GM19043 (cell line): ENCODE results near the gene NKTR.
A peak's percentile ranks its signal among the peaks of the same experiment; 100 is the strongest.
"Not testable (repeated sequence)": the region's sequence is repeated elsewhere in the genome, so short reads cannot be mapped to it uniquely, and the experiment has no call there.

Experiments used
- ATAC-seq: cut with Tn5 transposase; IDR thresholded peaks from one replicate; pipeline ENCODE4 v1.9.1; 2021; ENCODE audit warnings: low read depth; ENCODE audit not compliant: unreplicated experiment

NKTR gene

GRCh38 chr3:42593635-42594034 lies 6.9 kb upstream of the NKTR start:
- no peak for ATAC-seq

GRCh38 chr3:42595682-42596081 lies 4.8 kb upstream of the NKTR start:
- ATAC-seq, result no peak

GRCh38 chr3:42597098-42597497 lies 3.4 kb upstream of the NKTR start:
- ATAC-seq, result not testable (repeated sequence)

- ATAC-seq, result peak; percentile 14
These were observed 631 bp downstream of the NKTR start for GRCh38 chr3:42600958-42601675.

GRCh38 chr3:42601896-42602581 lies 1.6 kb downstream of the NKTR start:
- ATAC-seq, result no peak

GRCh38 chr3:42602961-42603360 lies 2.5 kb downstream of the NKTR start:
- ATAC-seq, result no peak

GRCh38 chr3:42605546-42606173 lies 5.2 kb downstream of the NKTR start:
- ATAC-seq, result no peak

- no peak for ATAC-seq
These were observed 8.1 kb downstream of the NKTR start for GRCh38 chr3:42608581-42608980.

- no peak for ATAC-seq
These were observed 10.5 kb downstream of the NKTR start for GRCh38 chr3:42610976-42611375.

GRCh38 chr3:42612217-42612616 lies 11.7 kb downstream of the NKTR start:
- no peak for ATAC-seq

GRCh38 chr3:42612928-42613327 lies 12.4 kb downstream of the NKTR start:
- ATAC-seq, result peak; percentile 87

- no peak for ATAC-seq
These were observed 13.0 kb downstream of the NKTR start for GRCh38 chr3:42613462-42613861.

- ATAC-seq, result no peak
These were observed 31.1 kb downstream of the NKTR start for GRCh38 chr3:42631620-42632019.

- ATAC-seq, result no peak
These were observed 31.7 kb downstream of the NKTR start for GRCh38 chr3:42632146-42632545.

GRCh38 chr3:42633544-42633943 lies 33.1 kb downstream of the NKTR start:
- no peak for ATAC-seq

- no peak for ATAC-seq
These were observed 34.6 kb downstream of the NKTR start for GRCh38 chr3:42635111-42635510.

GRCh38 chr3:42637001-42637400 lies 36.5 kb downstream of the NKTR start:
- ATAC-seq, result no peak

- ATAC-seq, result no peak
These were observed 37.9 kb downstream of the NKTR start for GRCh38 chr3:42638339-42638842.

GRCh38 chr3:42639192-42639591 lies 38.7 kb downstream of the NKTR start:
- no peak for ATAC-seq

GRCh38 chr3:42640129-42640528 lies 39.6 kb downstream of the NKTR start:
- ATAC-seq, result no peak

GRCh38 chr3:42640771-42641370 lies 40.4 kb downstream of the NKTR start:
- no peak for ATAC-seq
